DND-41 (cell line): ENCODE results near the gene CCL28.
A peak's percentile ranks its signal among the peaks of the same experiment; 100 is the strongest.

Source experiments
- ATAC-seq: fragments of 200-7000 bp; cut with Tn5 transposase; 3 replicates; pipeline ENCODE4 v1.9.1; 2021; ENCODE audit warnings: low read depth; ENCODE audit not compliant: insufficient read depth
- DNase-seq: peaks from one replicate; pipeline ENCODE4 v3.0.0-alpha.2; 2020
- H2AFZ ChIP-seq: 2 replicates; pipeline ENCODE4 v1.6.0; 2012; ENCODE audit warnings: low read depth, low read length
- H3K27ac ChIP-seq: 2 replicates; pipeline ENCODE4 v1.5.1; 2012; ENCODE audit warnings: low read length, inconsistent platforms
- H3K27me3 ChIP-seq: fragments of 200-600 bp; sonication (generic); 2 replicates; pipeline ENCODE4 v1.6.0; 2012; ENCODE audit warnings: low read length, mild to moderate bottlenecking, inconsistent platforms; ENCODE audit not compliant: insufficient read depth, poor library complexity
- H3K36me3 ChIP-seq: 2 replicates; pipeline ENCODE4 v1.5.1; 2012; ENCODE audit warnings: low read length, inconsistent platforms; ENCODE audit not compliant: insufficient read depth
- H3K4me1 ChIP-seq: 2 replicates; pipeline ENCODE4 v1.5.1; 2012; ENCODE audit warnings: mild to moderate bottlenecking, low read length; ENCODE audit not compliant: insufficient read depth
- H3K4me2 ChIP-seq: 2 replicates; pipeline ENCODE4 v1.6.0; 2012; ENCODE audit warnings: mild to moderate bottlenecking, moderate library complexity, low read length, inconsistent platforms; ENCODE audit not compliant: insufficient read depth
- H3K4me3 ChIP-seq, 2 experiments: fragments of 200-600 bp in 1 of 2; shearing (Covaris generic) in 1 of 2; 2 replicates each; pipeline ENCODE4 v1.5.1; 2012 to 2016; ENCODE audit warnings: inconsistent platforms in 2 of 2, low read length in 2 of 2, mild to moderate bottlenecking in 2 of 2, low read depth in 1 of 2, moderate library complexity in 1 of 2
- H3K79me2 ChIP-seq: 2 replicates; pipeline ENCODE4 v1.6.0; 2012; ENCODE audit warnings: low read length, inconsistent platforms; ENCODE audit not compliant: insufficient read depth
- H3K9ac ChIP-seq: 2 replicates; pipeline ENCODE4 v1.6.0; 2012; ENCODE audit warnings: low read depth, mild to moderate bottlenecking, inconsistent platforms, low read length, moderate library complexity
- H3K9me3 ChIP-seq: 2 replicates; pipeline ENCODE4 v1.5.1; 2012; ENCODE audit warnings: low read length, moderate library complexity, mild to moderate bottlenecking, inconsistent platforms; ENCODE audit not compliant: insufficient read depth, severe bottlenecking
- H4K20me1 ChIP-seq: 2 replicates; pipeline ENCODE4 v1.6.0; 2012; ENCODE audit warnings: low read length; ENCODE audit not compliant: insufficient read depth
- CTCF ChIP-seq: IDR thresholded peaks from 2 replicates; pipeline ENCODE4 v1.5.1; 2012; ENCODE audit warnings: borderline replicate concordance, low read length, moderate library complexity, mild to moderate bottlenecking; ENCODE audit not compliant: poor library complexity, severe bottlenecking; ENCODE audit errors: extremely low read depth
- EZH2 ChIP-seq: IDR thresholded peaks from 3 replicates; pipeline ENCODE4 v1.6.1; 2012; ENCODE audit warnings: borderline replicate concordance, low read depth, mild to moderate bottlenecking, moderate library complexity, low read length, inconsistent platforms; ENCODE audit not compliant: severe bottlenecking

CCL28 gene

GRCh38 chr5:43348207-43348606, 64.0 kb downstream of the CCL28 start:
- no peak overlapping the region for H3K27ac ChIP-seq
- no peak overlapping the region for H3K4me3 ChIP-seq
- no peaks in the 10 kb centered on the region for H4K20me1 ChIP-seq
- H3K36me3 ChIP-seq = no peaks in the 10 kb centered on the region
- H3K79me2 ChIP-seq = no peaks in the 10 kb centered on the region
- ATAC-seq = no peak
- TF ChIP-seq CTCF (no peak), EZH2 (no peak)
- no peaks in the 10 kb centered on the region for H3K27me3 ChIP-seq
- H3K9ac ChIP-seq = no peak overlapping the region
- no peak for DNase-seq
- H3K4me2 ChIP-seq = no peak overlapping the region
- H3K4me1 ChIP-seq = no peaks in the 10 kb centered on the region
- no peaks in the 10 kb centered on the region for H3K9me3 ChIP-seq
- H2AFZ ChIP-seq = no peak overlapping the region

- no peak for TF ChIP-seq CTCF
- no peak for TF ChIP-seq EZH2
- no peaks in the 10 kb centered on the region for H3K36me3 ChIP-seq
- H3K79me2 ChIP-seq = no peaks in the 10 kb centered on the region
- no peaks in the 10 kb centered on the region for H4K20me1 ChIP-seq
- ATAC-seq (0 out of 3 replicates have a peak, but pooled peaks have one; percentile 48), DNase-seq (no peak)
- H3K9me3 ChIP-seq = peaks cover 19% of the 10 kb centered on the region
- no peaks in the 10 kb centered on the region for H3K27me3 ChIP-seq
- no peak overlapping the region for H3K4me2 ChIP-seq
- no peak overlapping the region for H3K9ac ChIP-seq
- H3K4me1 ChIP-seq = no peaks in the 10 kb centered on the region
- H3K27ac ChIP-seq = no peak overlapping the region
- H3K4me3 ChIP-seq = no peak overlapping the region
- H2AFZ ChIP-seq = no peak overlapping the region
Observed at GRCh38 chr5:43338862-43339261, 73.3 kb downstream of the CCL28 start.

- TF ChIP-seq CTCF (no peak), EZH2 (no peak)
- no peak for DNase-seq
Observed at GRCh38 chr5:43336159-43336558, 76.0 kb downstream of the CCL28 start.

GRCh38 chr5:43335681-43336080, 76.5 kb downstream of the CCL28 start:
- H3K4me2 ChIP-seq = no peak overlapping the region
- no peak overlapping the region for H3K9ac ChIP-seq
- H3K27me3 ChIP-seq = no peaks in the 10 kb centered on the region
- H3K4me1 ChIP-seq = no peaks in the 10 kb centered on the region
- no peak overlapping the region for H3K27ac ChIP-seq
- H2AFZ ChIP-seq = no peak overlapping the region
- H3K4me3 ChIP-seq = no peak overlapping the region
- ATAC-seq (no peak), DNase-seq (no peak)
- TF ChIP-seq EZH2 = no peak
- TF ChIP-seq CTCF = no peak
- no peaks in the 10 kb centered on the region for H3K79me2 ChIP-seq
- no peaks in the 10 kb centered on the region for H3K36me3 ChIP-seq
- no peaks in the 10 kb centered on the region for H4K20me1 ChIP-seq
- peaks cover 15% of the 10 kb centered on the region for H3K9me3 ChIP-seq

More at GRCh38 chr5:43336159-43336558, 76.0 kb downstream of the CCL28 start:
- Histone ChIP-seq H3K4me2 (no peak overlapping the region), H3K27me3 (no peaks in the 10 kb centered on the region), H4K20me1 (no peaks in the 10 kb centered on the region), H3K9me3 (peaks cover 19% of the 10 kb centered on the region), H3K79me2 (no peaks in the 10 kb centered on the region), H3K4me3 (no peak overlapping the region), H3K9ac (no peak overlapping the region), H2AFZ (no peak overlapping the region), H3K4me1 (no peaks in the 10 kb centered on the region), H3K36me3 (no peaks in the 10 kb centered on the region), H3K27ac (no peak overlapping the region)
- no peak for ATAC-seq
